Measurements from ENCODE around the gene PCED1B. TPM values are rescaled to one million over a fixed set of nuclear protein-coding genes. Genes with fewer than 3 reads are reported as not detected.

Gene PCED1B
- total RNA-seq, 4 donors from 2014 or later: 1.0 to 1.5 (median 1.2) TPM

DNA sequence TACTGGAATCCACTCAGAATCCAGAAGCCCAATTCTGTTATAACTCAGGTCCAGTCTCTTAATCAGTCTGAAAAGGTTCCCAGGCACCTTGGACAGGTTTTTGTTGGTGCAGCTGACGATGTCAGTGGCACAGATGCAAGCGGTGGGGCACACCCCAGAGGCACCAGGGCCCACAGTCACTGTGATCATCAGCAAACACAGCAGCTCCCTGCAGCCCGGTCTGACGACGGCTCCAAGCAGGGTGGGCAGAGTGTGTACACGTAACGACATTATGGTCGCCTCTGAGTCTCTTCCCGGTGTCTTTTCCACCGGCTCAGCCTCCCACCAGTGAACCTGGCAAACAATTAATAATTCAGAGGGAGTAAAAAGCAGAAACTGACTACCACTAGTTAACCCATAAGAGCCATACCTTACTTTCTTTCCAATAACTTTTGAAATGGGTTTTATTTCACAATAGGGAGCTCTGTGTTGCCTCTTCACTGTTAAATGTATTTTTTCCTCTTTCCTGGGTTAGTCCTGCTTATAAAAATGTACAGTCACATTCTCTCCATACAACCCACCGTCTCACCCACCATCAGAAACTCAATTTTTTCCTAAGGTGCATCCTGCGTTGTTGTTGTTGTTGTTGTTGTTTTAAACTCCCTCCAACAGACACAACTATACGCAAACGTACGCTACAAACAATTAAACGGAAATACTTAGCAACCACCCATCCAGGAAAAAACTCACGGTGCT lies 521 bp upstream of the PCED1B start:
- Histone ChIP-seq H3K36me3 (no peaks in the 10 kb centered on the region), H3K4me3 (replicated peaks in 1 of 3) (peak overlapping the region; percentile 8 to 72 (median 47)), H3K27me3 (no peaks in the 10 kb centered on the region), H3K27ac (peak overlapping the region in 2 of 3 donors; percentile 33 to 83), H3K4me1 (peaks cover 0 to 6% of the 10 kb centered on the region in 2 donors), H3K9me3 (no peaks in the 10 kb centered on the region)
- peak; percentile 20 to 28 for DNase-seq
- WGBS, 2 donors: 6 to 10% methylated on average over 17 of the region's 17 CpGs
- intact Hi-C loops (cut with DNase I): no loop called here
- TF ChIP-seq, protein P1, sequence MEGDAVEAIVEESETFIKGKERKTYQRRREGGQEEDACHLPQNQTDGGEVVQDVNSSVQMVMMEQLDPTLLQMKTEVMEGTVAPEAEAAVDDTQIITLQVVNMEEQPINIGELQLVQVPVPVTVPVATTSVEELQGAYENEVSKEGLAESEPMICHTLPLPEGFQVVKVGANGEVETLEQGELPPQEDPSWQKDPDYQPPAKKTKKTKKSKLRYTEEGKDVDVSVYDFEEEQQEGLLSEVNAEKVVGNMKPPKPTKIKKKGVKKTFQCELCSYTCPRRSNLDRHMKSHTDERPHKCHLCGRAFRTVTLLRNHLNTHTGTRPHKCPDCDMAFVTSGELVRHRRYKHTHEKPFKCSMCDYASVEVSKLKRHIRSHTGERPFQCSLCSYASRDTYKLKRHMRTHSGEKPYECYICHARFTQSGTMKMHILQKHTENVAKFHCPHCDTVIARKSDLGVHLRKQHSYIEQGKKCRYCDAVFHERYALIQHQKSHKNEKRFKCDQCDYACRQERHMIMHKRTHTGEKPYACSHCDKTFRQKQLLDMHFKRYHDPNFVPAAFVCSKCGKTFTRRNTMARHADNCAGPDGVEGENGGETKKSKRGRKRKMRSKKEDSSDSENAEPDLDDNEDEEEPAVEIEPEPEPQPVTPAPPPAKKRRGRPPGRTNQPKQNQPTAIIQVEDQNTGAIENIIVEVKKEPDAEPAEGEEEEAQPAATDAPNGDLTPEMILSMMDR (IDR thresholded peaks at IDR 0.05): no peak
- no peak for TF ChIP-seq POLR2A (IDR thresholded peaks at IDR 0.05)

DNA sequence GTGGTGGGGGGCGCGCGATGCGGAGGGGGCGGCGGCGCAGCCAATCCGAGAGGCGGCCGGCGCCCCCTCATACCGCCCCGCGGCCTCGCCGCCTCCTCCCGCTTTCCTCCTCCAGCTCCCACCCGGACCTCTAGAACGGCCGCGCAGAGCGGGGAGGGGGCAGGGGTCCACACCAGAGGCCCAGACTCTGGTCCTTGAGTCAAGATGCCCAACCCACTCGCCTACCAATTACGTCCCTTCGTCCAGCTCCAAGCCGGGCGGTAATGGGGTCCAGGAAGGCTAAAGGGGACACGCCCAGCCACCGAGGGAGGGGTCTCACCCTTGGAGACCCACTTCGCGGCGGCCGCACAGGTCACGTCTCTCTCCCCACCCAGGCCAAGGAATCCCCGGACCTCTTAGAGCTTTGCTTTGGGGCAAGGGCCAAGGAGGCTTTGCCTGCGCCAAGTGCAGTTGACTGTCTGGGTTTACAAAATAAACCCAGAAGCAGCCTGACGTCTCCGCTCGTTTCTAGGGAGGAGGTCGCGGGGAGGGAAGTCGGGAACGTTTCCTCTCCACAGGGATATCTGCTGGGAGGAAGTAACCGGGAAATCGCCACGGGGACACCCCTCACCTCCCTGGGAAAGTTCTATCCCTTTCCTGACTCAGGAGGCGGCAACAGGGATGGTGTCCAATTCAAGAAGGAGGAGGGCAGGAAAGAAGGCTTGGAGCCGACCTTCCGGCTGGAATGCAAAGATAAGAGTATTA lies 732 bp downstream of the PCED1B start:
- Histone ChIP-seq H3K27me3 (no peaks in the 10 kb centered on the region), H3K4me1 (peaks cover 0 to 11% of the 10 kb centered on the region in 2 donors), H3K9me3 (no peaks in the 10 kb centered on the region), H3K36me3 (no peaks in the 10 kb centered on the region), H3K4me3 (replicated peaks in 1 of 3) (peak overlapping the region; percentile 28 to 72 (median 67)), H3K27ac (peak overlapping the region; percentile 44 to 83 (median 80))
- 0 to 1% methylated on average over 21 to 31 of the region's 49 CpGs for WGBS, 2 donors
- DNase-seq: peak; percentile 34 to 53
- intact Hi-C loops (cut with DNase I): no loop called here
- no peak for TF ChIP-seq POLR2A (IDR thresholded peaks at IDR 0.05)
- TF ChIP-seq, protein P1 (IDR thresholded peaks at IDR 0.05): no peak

DNA sequence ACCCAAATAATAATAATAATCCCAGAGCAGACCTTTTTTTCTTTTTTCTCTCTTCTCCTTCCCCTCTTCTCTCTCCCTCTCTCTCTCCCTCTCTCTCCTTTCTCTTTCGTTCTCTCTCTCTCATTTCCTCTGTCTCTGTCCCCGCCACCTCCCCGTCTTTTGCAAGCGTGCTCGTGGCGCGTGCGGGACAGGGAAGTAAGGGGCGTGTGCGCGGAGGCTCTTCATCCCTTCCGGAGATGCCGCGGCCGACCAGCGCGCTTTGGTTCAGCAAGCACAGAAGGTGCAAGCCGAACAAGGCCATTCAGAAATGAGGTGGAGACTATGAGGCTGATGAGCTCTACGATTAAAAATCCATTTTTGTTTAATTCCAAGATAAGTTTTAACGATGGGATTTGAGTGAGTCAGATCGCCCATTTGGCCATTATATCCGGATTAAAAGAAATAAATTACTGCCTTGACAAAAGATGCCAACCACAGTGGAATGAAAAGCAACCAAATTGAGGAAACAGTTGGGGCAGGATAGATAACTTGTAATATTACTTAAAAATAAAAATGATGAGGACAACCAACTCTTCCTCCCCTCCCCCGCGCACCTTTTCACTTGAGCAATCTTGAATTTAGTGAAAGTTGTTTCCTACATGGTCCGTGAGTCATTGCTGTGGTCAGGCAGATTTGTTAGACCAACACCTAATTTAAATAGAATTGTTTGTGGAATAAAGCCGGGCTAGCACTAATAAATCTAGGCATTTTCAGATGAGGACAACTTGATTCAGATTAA lies 1.5 kb downstream of the PCED1B start:
- H3K4me3 ChIP-seq (replicated peaks in 1 of 3): peak overlapping the region in 2 of 3 donors; percentile 67 to 72
- H3K36me3 ChIP-seq: no peaks in the 10 kb centered on the region
- H3K9me3 ChIP-seq: no peaks in the 10 kb centered on the region
- TF ChIP-seq, protein P1 (IDR thresholded peaks at IDR 0.05): no peak
- TF ChIP-seq POLR2A (IDR thresholded peaks at IDR 0.05): no peak
- peak; percentile 41 to 54 for DNase-seq
- WGBS, 2 donors: 17% methylated on average over 26 of the region's 26 CpGs
- intact Hi-C loops (cut with DNase I): no loop called here
- H3K27me3 ChIP-seq: no peaks in the 10 kb centered on the region
- peaks cover 0 to 11% of the 10 kb centered on the region in 2 donors for H3K4me1 ChIP-seq
- H3K27ac ChIP-seq: peak overlapping the region; percentile 44 to 83 (median 80)

DNA sequence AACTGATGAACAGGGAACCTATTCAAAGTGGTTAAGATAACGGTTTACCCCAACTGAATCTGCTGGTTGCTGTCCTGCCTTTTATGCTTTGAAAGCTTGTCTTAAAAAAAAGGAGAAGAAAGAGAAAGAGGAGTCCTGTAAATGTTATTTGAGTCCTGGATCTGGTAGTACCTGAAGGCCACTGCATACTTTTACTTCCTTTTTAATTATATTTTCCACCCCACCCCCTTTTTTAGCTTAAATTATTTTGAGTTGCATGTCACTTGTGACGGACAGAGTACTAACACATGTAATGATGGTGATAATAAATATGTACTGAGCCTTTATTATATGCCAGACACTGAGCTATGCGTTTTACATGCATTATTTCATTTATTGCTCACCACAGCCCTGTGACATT lies 2.9 kb downstream of the PCED1B start:
- 91 to 96% methylated on average over 3 of the region's 3 CpGs for WGBS, 2 donors
- Histone ChIP-seq H3K27me3 (no peaks in the 10 kb centered on the region), H3K4me3 (replicated peaks in 1 of 3) (no peak overlapping the region), H3K4me1 (peaks cover 0 to 11% of the 10 kb centered on the region in 2 donors), H3K9me3 (no peaks in the 10 kb centered on the region), H3K36me3 (no peaks in the 10 kb centered on the region), H3K27ac (no peak overlapping the region)
- TF ChIP-seq, protein P1 (IDR thresholded peaks at IDR 0.05): no peak
- TF ChIP-seq POLR2A (IDR thresholded peaks at IDR 0.05): no peak
- intact Hi-C loops (cut with DNase I): no loop called here
- no peak for DNase-seq
